Astrocyte of the spinal cord (primary cell): ENCODE measurements around the gene SND1.
A peak's percentile ranks its signal among the peaks of the same experiment; 100 is the strongest.

Experiments
- DNase-seq: peaks from one replicate; pipeline ENCODE4 v3.0.0; 2011; ENCODE audit warnings: low read depth, low spot score
- H3K4me3 ChIP-seq: 2 replicates; pipeline ENCODE4 v1.5.1; 2011; ENCODE audit warnings: low read depth, mild to moderate bottlenecking, low read length, moderate library complexity
- in situ Hi-C: cut with HindIII; loops from 2 replicates; pipeline ENCODE4 v1.10.0; 2017; ENCODE audit warnings: low sequenced_read_pairs
- TF ChIP-seq, protein P1 (sequence below): IDR thresholded peaks from 2 replicates; pipeline ENCODE4 v1.5.1; 2012; ENCODE audit warnings: low read depth, mild to moderate bottlenecking, low read length, inconsistent platforms

SND1 gene

DNA sequence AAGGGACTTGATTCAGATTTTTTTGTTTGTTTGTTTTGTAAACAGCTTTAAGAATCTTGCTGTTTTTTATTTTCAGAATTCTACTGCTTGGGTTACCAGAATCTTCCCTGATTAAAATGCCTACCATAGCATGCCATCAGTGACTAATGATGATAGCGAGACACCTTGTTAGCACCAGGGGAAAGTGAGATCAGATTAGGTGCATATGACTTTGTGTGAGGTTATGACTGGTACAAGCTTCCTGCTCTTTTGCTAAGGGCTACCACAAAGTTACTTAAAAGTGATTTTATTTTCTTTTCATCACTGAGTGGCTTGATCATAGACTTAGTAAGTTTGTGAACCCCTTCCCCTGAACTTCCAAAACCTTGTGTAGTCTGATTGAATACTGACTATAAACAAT is 93.5 kb downstream of the SND1 start:
- no peak overlapping the region for H3K4me3 ChIP-seq
- TF ChIP-seq, protein P1, sequence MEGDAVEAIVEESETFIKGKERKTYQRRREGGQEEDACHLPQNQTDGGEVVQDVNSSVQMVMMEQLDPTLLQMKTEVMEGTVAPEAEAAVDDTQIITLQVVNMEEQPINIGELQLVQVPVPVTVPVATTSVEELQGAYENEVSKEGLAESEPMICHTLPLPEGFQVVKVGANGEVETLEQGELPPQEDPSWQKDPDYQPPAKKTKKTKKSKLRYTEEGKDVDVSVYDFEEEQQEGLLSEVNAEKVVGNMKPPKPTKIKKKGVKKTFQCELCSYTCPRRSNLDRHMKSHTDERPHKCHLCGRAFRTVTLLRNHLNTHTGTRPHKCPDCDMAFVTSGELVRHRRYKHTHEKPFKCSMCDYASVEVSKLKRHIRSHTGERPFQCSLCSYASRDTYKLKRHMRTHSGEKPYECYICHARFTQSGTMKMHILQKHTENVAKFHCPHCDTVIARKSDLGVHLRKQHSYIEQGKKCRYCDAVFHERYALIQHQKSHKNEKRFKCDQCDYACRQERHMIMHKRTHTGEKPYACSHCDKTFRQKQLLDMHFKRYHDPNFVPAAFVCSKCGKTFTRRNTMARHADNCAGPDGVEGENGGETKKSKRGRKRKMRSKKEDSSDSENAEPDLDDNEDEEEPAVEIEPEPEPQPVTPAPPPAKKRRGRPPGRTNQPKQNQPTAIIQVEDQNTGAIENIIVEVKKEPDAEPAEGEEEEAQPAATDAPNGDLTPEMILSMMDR, result no peak
- in situ Hi-C loops, result no loop called here
- DNase-seq, result no peak

DNA sequence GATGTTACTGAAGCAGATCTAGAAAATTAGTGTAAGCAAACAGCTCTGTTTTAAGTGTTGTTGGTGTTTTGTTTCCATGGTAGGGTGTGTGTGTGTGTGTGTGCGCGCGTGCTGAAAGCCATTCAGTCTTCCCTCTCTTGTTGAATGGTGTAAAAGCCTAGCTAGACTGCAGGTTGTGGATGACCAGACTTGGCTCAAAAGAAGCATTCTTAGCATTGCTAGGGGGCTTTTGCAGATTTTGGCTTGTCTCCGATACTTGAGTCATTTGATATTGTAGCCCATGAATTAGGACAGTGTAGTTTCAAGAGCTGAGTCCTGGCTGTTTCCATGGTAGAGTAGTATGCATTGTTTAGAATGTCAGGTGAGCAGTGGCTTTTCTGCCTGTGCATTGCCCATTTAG is 99.1 kb downstream of the SND1 start:
- peak; percentile 89 for DNase-seq
- no peak overlapping the region for H3K4me3 ChIP-seq
- TF ChIP-seq, protein P1, result no peak
- in situ Hi-C loops, result no loop called here

DNA sequence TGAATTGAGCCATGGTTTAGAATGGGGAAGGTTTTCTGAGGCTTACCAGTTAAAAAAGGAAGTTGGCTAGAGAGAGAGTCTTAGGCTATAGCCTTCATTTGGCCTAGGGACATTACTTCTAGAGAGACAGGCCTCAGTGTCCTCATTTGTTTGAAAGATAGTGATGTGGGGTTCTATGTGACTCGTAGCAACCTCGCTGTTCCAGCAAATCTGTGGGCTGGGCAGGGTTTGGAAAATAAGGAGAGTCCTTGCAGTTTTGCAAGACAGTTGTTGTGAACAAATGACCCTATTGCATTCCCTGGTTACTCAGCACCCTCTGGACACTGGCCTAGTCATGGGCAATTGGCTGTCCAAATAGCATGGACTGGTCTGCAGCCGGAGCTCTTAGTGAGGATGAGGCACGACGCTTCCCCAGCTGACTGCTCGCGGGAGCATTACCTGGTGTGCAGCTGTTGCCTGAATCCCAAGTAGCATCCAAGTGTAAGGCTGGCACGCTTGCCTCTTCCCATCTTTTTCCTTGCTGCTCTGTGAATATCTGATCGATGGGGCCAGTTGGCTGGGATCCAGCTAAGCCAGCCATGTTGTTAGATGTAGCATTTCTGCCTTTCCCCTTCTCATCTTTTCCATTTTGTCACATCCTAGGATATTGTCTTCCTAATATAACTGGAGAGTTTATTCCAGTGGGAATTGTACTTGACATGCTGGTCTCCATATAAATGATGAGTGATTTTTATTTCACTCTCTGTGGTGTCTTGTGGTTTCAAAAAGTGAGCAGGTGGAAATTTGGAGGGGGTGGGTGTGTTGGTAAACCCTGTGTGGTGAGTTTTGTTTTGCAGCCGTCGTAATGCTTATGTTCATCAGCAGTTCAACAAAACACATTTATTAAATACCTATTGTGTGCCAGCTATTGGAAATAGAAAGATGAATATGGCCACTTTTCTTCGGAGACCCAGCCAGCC is 99.8 kb downstream of the SND1 start:
- DNase-seq, result peak; percentile 56
- H3K4me3 ChIP-seq, result no peak overlapping the region
- TF ChIP-seq, protein P1, result no peak
- in situ Hi-C loops, result no loop called here

DNA sequence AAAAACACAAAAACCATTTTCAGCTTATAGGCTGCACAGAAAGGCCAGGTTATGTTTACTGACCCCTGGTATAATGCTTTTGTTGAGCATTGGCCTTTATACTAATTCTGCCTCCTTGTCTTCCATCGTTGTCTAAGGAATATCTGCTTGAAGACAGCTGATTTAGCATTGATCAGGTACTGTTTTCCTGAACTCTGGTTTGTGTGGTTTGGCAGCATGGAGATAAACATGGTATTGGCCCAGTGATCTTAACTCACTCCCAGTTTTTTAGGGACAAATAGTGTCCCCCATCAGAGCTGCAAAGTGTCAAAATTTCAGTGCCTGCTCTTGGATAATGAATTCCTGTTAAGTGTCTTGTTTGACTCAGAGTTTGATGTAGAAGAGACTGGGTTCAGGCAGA is 100.8 kb downstream of the SND1 start:
- in situ Hi-C loops, result no loop called here
- H3K4me3 ChIP-seq, result no peak overlapping the region
- DNase-seq, result no peak
- TF ChIP-seq, protein P1, result no peak

DNA sequence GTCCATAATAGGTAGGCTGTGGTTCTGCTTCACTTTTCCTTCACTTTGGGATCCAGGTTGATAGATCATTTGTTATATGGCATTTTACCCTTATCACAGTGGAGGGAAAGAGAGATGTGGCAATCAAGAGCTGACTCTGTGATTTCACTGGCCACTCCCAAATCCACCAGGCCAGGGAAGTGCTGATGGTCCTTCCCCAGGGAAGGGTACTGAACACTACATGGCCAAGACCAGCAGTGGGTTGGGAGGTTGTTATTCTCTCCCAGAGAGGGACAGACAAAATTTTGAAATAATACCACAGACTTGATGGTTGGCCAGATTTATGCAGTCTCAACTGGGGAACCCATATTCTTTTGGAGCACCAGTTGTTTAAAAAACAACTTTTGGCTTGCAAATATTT is 102.5 kb downstream of the SND1 start:
- no peak for DNase-seq
- in situ Hi-C loops, result no loop called here
- TF ChIP-seq, protein P1, result no peak
- H3K4me3 ChIP-seq, result no peak overlapping the region

DNA sequence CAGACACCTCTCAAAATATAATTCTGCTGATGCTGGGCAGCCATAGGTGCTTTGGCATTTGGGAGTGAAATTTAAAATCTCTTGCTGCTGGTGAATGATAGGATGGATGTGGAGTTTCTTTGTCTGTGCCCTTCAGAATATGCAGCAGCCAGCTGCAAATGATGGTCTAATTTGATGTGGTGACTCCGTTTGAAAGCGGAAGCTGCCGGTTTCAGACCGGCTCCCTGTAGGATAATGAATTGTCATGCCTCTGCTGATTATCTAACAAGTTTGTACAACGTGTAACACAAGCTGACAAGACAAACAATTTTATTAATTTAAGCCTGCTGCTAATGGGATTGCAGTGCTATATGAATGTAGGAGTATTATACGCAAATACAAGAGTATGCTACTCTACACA is 103.5 kb downstream of the SND1 start:
- in situ Hi-C loops, result no loop called here
- no peak for DNase-seq
- TF ChIP-seq, protein P1, result no peak
- no peak overlapping the region for H3K4me3 ChIP-seq
